ENCODE measurements around the gene CDCP1.

DNA sequence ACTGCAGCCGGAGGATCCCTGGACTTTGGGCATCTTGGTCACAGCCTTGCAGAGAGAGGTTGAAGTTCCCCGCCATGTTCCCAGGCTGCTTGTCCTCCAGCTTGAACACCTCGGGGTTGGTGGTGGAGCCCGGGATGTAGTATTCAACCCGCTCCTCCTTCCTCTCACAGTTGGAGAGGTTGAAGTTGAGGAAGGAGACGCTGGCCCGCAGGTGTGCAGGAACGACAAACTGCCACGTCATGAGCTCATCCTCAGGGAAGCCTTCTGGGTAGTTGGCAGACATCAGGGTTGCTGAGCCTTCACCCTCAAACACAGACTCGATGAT, 35.7 kb downstream of the CDCP1 start:
- TF ChIP-seq, protein P1, sequence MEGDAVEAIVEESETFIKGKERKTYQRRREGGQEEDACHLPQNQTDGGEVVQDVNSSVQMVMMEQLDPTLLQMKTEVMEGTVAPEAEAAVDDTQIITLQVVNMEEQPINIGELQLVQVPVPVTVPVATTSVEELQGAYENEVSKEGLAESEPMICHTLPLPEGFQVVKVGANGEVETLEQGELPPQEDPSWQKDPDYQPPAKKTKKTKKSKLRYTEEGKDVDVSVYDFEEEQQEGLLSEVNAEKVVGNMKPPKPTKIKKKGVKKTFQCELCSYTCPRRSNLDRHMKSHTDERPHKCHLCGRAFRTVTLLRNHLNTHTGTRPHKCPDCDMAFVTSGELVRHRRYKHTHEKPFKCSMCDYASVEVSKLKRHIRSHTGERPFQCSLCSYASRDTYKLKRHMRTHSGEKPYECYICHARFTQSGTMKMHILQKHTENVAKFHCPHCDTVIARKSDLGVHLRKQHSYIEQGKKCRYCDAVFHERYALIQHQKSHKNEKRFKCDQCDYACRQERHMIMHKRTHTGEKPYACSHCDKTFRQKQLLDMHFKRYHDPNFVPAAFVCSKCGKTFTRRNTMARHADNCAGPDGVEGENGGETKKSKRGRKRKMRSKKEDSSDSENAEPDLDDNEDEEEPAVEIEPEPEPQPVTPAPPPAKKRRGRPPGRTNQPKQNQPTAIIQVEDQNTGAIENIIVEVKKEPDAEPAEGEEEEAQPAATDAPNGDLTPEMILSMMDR (IDR thresholded peaks at IDR 0.05; ENCODE audit: low read length): no peak
- no peak for TF ChIP-seq EZH2 (IDR thresholded peaks at IDR 0.05; ENCODE audit: borderline replicate concordance, low read length)
